Adrenal gland (tissue), 5 donors: Measurements from ENCODE around the gene AIFM3.

ENCODE experiments used
- POLR2A ChIP-seq, 2 donors: fragments of 450-650 bp; IDR thresholded peaks; one replicate each; pipeline ENCODE4 v1.6.1; 2017; ENCODE audit warnings: antibody characterized with exemption in 2 of 2, mild to moderate bottlenecking in 2 of 2, moderate library complexity in 1 of 2
- TF ChIP-seq, protein P1 (sequence below), 6 experiments: fragments of 450-650 bp in 4 of 6; fragments of 200-600 bp in 2 of 6; sonication (generic) in 1 of 6; IDR thresholded peaks; 1 replicate in 5 of 6; 2 replicates in 1 of 6; pipeline versions ENCODE4 v1.5.1 to v1.8.0; 2016 to 2021; ENCODE audit warnings: antibody characterized with exemption in 6 of 6, mild to moderate bottlenecking in 2 of 6, moderate library complexity in 1 of 6
- donor health status: DM: no; HTN: no; CAD: no.

DNA sequence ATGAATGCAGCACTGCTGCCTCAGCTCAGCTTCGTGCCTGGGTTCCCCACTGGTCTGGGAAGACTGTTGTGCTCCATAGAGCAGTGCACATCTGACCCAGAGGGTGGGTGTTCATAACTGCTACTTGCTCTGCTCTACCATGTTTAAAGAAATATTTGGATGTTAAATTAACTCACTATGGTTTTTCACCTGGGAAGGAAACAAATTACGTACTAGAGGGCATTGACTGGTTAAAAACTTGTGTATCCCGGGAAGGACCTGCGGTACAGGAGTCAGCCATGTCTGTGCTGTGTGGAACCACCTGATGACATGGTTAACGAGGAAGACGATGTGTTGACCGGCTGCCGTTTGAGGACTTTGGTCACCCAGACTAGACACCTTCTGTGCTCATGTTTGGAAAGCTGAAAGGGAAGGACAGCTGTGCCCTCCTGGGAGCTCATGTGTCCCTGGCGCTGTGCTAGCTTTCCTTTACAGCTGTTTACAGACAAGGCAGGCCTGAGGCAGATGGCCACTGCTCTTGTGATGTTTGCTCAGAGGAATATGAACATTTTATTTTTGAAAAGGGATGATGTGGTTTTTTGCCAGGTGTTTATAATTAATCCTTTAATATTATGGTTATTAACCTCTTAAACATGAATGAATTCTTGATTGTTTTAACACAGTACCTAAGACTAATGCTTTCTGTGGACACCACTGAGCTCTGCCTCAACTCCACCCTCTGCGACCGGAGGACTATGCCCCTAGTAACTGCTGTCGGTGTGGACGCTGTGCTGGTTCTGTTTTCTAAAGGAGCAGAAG is 14.3 kb upstream of the AIFM3 start:
- TF ChIP-seq, protein P1, sequence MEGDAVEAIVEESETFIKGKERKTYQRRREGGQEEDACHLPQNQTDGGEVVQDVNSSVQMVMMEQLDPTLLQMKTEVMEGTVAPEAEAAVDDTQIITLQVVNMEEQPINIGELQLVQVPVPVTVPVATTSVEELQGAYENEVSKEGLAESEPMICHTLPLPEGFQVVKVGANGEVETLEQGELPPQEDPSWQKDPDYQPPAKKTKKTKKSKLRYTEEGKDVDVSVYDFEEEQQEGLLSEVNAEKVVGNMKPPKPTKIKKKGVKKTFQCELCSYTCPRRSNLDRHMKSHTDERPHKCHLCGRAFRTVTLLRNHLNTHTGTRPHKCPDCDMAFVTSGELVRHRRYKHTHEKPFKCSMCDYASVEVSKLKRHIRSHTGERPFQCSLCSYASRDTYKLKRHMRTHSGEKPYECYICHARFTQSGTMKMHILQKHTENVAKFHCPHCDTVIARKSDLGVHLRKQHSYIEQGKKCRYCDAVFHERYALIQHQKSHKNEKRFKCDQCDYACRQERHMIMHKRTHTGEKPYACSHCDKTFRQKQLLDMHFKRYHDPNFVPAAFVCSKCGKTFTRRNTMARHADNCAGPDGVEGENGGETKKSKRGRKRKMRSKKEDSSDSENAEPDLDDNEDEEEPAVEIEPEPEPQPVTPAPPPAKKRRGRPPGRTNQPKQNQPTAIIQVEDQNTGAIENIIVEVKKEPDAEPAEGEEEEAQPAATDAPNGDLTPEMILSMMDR (IDR thresholded peaks at IDR 0.05), result no peak
- no peak for TF ChIP-seq POLR2A (IDR thresholded peaks at IDR 0.05)
